ENCODE data around the gene HEATR9.
A peak's percentile ranks its signal among the peaks of the same experiment; 100 is the strongest.

HEATR9 gene

DNA sequence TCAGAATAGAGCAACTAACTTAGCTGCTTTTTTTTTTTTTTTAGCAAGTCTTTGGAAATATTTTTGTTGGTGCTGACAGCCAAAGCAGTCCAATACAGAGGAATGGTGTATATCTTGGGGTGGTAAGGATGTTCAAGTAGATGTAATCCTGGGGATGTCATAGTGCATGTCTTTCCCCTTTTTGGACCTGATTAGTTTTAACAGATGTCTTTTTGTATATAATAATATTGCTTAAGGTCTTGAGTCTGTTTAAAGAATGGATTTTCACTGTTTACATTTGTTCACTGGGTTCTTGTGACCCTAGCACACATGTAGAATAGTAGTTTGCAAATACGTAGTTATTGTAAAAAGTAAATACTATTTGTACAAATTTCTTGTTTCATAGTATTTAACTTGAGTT is 51.5 kb downstream of the HEATR9 start:
- Histone ChIP-seq H3K9me3 (ENCODE audit: insufficient read depth, low read length) (no peaks in the 10 kb centered on the region), H3K27me3 (ENCODE audit: insufficient read depth, insufficient read length) (no peaks in the 10 kb centered on the region), H3K4me3 (ENCODE audit: insufficient read length, low read depth) (no peak overlapping the region), H3K36me3 (ENCODE audit: insufficient read depth, insufficient read length, low read length) (peaks cover 65% of the 10 kb centered on the region), H3K9ac (ENCODE audit: insufficient read length, low read depth) (no peak overlapping the region), H3K4me1 (ENCODE audit: insufficient read depth, insufficient read length) (no peaks in the 10 kb centered on the region)
- no peak for DNase-seq (ENCODE audit: low read depth, low spot score)
- TF ChIP-seq ZNF274 (IDR thresholded peaks at IDR 0.05; ENCODE audit: low read depth, low read length) (no peak), SUZ12 (IDR thresholded peaks at IDR 0.05; ENCODE audit: extremely low read depth, insufficient read depth, insufficient read length) (no peak), YY1 (IDR thresholded peaks at IDR 0.05; ENCODE audit: insufficient read depth, insufficient read length) (no peak)

DNA sequence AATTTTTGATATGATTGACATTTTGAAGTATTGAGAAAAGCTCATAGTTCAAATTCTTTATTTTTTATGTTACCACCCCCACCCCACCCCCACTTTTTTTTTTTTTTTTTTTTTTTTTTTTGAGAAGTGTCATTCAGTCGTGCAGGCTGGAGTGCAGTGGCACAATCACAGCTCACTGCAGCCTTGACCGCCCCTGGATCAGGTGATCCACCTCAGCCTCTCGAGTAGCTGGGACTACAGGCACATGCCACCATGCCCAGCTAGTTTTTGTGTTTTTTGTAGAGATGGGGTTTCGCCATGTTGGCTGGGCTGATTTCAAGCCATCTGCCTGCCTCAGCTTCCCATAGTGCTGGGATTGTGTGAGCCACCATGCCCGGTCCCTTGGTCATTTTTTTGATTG is 52.0 kb downstream of the HEATR9 start:
- no peak for DNase-seq (ENCODE audit: low read depth, low spot score)
- TF ChIP-seq ZNF274 (IDR thresholded peaks at IDR 0.05; ENCODE audit: low read depth, low read length) (no peak), SUZ12 (IDR thresholded peaks at IDR 0.05; ENCODE audit: extremely low read depth, insufficient read depth, insufficient read length) (no peak), YY1 (IDR thresholded peaks at IDR 0.05; ENCODE audit: insufficient read depth, insufficient read length) (no peak)
- Histone ChIP-seq H3K4me1 (ENCODE audit: insufficient read depth, insufficient read length) (no peaks in the 10 kb centered on the region), H3K27me3 (ENCODE audit: insufficient read depth, insufficient read length) (no peaks in the 10 kb centered on the region), H3K4me3 (ENCODE audit: insufficient read length, low read depth) (no peak overlapping the region), H3K36me3 (ENCODE audit: insufficient read depth, insufficient read length, low read length) (peaks cover 69% of the 10 kb centered on the region), H3K9me3 (ENCODE audit: insufficient read depth, low read length) (no peaks in the 10 kb centered on the region), H3K9ac (ENCODE audit: insufficient read length, low read depth) (no peak overlapping the region)

DNA sequence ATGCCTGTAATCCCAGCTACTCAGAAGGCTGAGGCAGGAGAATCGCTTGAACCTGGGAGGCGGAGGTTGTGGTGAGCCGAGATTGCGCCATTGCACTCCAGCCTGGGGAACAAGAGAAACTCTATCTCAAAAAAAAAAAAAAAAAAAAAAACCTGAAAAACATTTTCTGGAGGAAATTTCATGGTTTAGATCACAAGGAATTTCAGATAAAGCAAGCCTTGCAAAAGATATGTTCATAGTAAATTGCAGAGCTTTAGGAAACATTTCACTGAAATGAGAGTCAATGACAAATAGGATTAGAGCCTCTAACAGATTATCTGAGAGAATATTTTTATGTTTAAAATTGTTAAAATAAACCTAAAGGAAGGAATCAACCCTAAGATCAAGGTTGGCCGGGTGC is 56.2 kb downstream of the HEATR9 start:
- Histone ChIP-seq H3K9ac (ENCODE audit: insufficient read length, low read depth) (no peak overlapping the region), H3K27me3 (ENCODE audit: insufficient read depth, insufficient read length) (no peaks in the 10 kb centered on the region), H3K36me3 (ENCODE audit: insufficient read depth, insufficient read length, low read length) (peaks cover 40% of the 10 kb centered on the region), H3K4me1 (ENCODE audit: insufficient read depth, insufficient read length) (no peaks in the 10 kb centered on the region), H3K9me3 (ENCODE audit: insufficient read depth, low read length) (no peaks in the 10 kb centered on the region), H3K4me3 (ENCODE audit: insufficient read length, low read depth) (no peak overlapping the region)
- TF ChIP-seq YY1 (IDR thresholded peaks at IDR 0.05; ENCODE audit: insufficient read depth, insufficient read length) (no peak), SUZ12 (IDR thresholded peaks at IDR 0.05; ENCODE audit: extremely low read depth, insufficient read depth, insufficient read length) (no peak), ZNF274 (IDR thresholded peaks at IDR 0.05; ENCODE audit: low read depth, low read length) (no peak)
- DNase-seq (ENCODE audit: low read depth, low spot score) = no peak

GRCh38 chr17:35811759-35812158 is 56.9 kb downstream of the HEATR9 start:
- no peak for DNase-seq (ENCODE audit: low read depth, low spot score)
- H3K4me3 ChIP-seq (ENCODE audit: insufficient read length, low read depth) = no peak overlapping the region
- H3K36me3 ChIP-seq (ENCODE audit: insufficient read depth, insufficient read length, low read length) = peaks cover 33% of the 10 kb centered on the region
- TF ChIP-seq SUZ12 (IDR thresholded peaks at IDR 0.05; ENCODE audit: extremely low read depth, insufficient read depth, insufficient read length) (no peak), ZNF274 (IDR thresholded peaks at IDR 0.05; ENCODE audit: low read depth, low read length) (no peak), YY1 (IDR thresholded peaks at IDR 0.05; ENCODE audit: insufficient read depth, insufficient read length) (no peak)
- H3K27me3 ChIP-seq (ENCODE audit: insufficient read depth, insufficient read length) = no peaks in the 10 kb centered on the region
- H3K4me1 ChIP-seq (ENCODE audit: insufficient read depth, insufficient read length) = no peaks in the 10 kb centered on the region
- H3K9me3 ChIP-seq (ENCODE audit: insufficient read depth, low read length) = no peaks in the 10 kb centered on the region
- H3K9ac ChIP-seq (ENCODE audit: insufficient read length, low read depth) = no peak overlapping the region

DNA sequence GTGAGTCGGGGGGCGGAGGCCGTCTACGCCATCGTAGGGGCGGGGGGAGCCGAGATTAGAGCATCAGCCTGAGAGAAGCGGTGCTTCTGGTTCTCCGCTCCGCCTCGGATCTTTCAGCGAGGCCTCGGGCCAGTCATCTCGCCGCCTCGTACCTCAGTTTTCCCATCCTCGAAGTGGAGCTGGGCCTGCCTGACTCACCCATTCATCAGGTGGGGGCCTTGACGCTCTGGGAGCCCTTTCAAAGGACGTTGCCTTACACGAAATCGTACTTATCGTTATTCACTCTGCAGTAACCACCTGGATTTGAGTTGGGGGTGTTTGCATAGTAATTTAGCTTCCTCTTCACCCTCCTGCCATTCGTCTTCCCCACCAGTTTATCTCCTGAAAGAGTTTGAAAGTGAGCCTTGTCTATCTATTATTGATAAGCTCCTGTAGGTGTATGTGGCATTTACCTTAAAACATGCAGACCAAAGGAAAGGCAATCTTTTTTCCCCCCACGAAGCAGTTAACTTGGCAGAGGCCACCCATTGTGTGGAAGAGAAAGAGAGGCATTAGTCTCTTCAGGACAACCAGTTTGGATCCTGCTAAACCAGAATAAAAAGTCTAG is 58.7 kb downstream of the HEATR9 start:
- TF ChIP-seq ZNF274 (IDR thresholded peaks at IDR 0.05; ENCODE audit: low read depth, low read length) (no peak), YY1 (IDR thresholded peaks at IDR 0.05; ENCODE audit: insufficient read depth, insufficient read length) (no peak), SUZ12 (IDR thresholded peaks at IDR 0.05; ENCODE audit: extremely low read depth, insufficient read depth, insufficient read length) (no peak)
- DNase-seq (ENCODE audit: low read depth, low spot score) = no peak
- Histone ChIP-seq H3K36me3 (ENCODE audit: insufficient read depth, insufficient read length, low read length) (peaks cover 21% of the 10 kb centered on the region), H3K27me3 (ENCODE audit: insufficient read depth, insufficient read length) (no peaks in the 10 kb centered on the region), H3K4me1 (ENCODE audit: insufficient read depth, insufficient read length) (no peaks in the 10 kb centered on the region), H3K4me3 (ENCODE audit: insufficient read length, low read depth) (peak overlapping the region; percentile 95), H3K9ac (ENCODE audit: insufficient read length, low read depth) (peak overlapping the region; percentile 98), H3K9me3 (ENCODE audit: insufficient read depth, low read length) (no peaks in the 10 kb centered on the region)

- Histone ChIP-seq H3K4me3 (ENCODE audit: insufficient read length, low read depth) (peak within 1 kb of the TSS; percentile 95), H3K9ac (ENCODE audit: insufficient read length, low read depth) (peak within 1 kb of the TSS; percentile 98), H3K9me3 (ENCODE audit: insufficient read depth, low read length) (no peaks in the 10 kb centered on the region), H3K4me1 (ENCODE audit: insufficient read depth, insufficient read length) (no peaks in the 10 kb centered on the region), H3K36me3 (ENCODE audit: insufficient read depth, insufficient read length, low read length) (peaks cover 21% of the 10 kb centered on the region), H3K27me3 (ENCODE audit: insufficient read depth, insufficient read length) (no peaks in the 10 kb centered on the region)
- no peak for TF ChIP-seq ZNF274 (IDR thresholded peaks at IDR 0.05; ENCODE audit: low read depth, low read length)
- peak; percentile 44 for TF ChIP-seq YY1 (IDR thresholded peaks at IDR 0.05; ENCODE audit: insufficient read depth, insufficient read length)
- DNase-seq (ENCODE audit: low read depth, low spot score) = peak; percentile 89
Measured at GRCh38 chr17:35808962-35809854, 59.5 kb downstream of the HEATR9 start, which contains the start of gene TAF15. TAF15 (plus strand) TSS chr17:35809484; CDS start chr17:35809570, 86 bp downstream.
